Esophagus squamous epithelium (tissue), 4 donors: ENCODE results near the gene EFCAB12.

Experiments
- CTCF ChIP-seq, 6 experiments: fragments of 450-650 bp in 4 of 6; fragments of 200-600 bp in 2 of 6; sonication (generic) in 2 of 6; IDR thresholded peaks; one replicate each; pipeline ENCODE4 v1.5.1; 2016 to 2019; ENCODE audit warnings: antibody characterized with exemption in 6 of 6, mild to moderate bottlenecking in 4 of 6, moderate library complexity in 4 of 6
- POLR2A ChIP-seq, 4 donors: fragments of 450-650 bp; IDR thresholded peaks; one replicate each; pipeline ENCODE4 v1.6.1; 2017; ENCODE audit warnings: antibody characterized with exemption in 4 of 4, mild to moderate bottlenecking in 4 of 4, moderate library complexity in 3 of 4

DNA sequence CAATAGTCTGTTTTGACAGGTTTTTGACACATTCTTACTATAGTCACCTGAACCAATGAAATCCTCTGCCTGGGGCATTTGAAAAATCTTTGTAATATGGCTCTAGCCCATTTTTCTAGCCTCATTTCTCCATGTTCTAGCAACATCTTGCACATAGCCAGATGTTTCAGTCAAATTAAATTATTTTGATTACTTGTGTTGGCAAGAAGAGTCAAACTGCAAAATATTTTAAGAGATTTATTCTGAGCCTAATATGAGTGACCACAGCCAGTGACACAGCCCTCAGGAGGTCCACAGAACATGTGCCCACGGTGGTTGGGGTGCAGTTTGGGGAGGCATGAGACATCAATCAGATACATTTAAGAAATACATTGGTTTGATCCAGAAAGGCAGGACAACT, 18.5 kb upstream of the EFCAB12 start:
- no peak for TF ChIP-seq POLR2A (IDR thresholded peaks at IDR 0.05)
- no peak for TF ChIP-seq CTCF (IDR thresholded peaks at IDR 0.05)
